Stimulated activated CD8-positive, alpha-beta memory T cell treated with anti-CD3 and anti-CD28 coated beads, Interleukin-2, amount 100 ng/mL, for 1 hour (primary cell): ENCODE results near the gene SMYD5.

ENCODE experiments used
- DNase-seq, 2 donors: peaks; one replicate each; pipeline ENCODE4 v3.0.0-alpha.2; 2020; ENCODE audit warnings: low read depth in 2 of 2

SMYD5 gene

DNA sequence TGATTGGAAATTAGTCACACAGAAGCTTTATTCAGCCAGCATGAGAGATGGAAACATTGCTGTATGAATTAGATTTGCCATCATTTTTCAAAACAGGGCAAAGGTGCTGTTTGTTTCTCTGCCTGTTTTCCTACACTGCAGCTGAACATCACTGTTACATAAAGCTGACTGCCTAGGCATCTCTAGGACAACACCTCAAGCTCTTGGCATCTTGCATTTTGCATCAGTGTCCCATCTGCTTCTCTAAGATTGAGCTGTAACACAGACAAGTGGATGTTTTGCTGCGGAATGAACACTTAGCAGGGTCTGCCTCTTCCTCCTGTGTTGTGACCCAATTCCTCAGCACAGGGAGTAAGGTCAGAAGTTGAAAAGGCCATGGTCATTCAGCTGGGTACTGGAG lies 24.9 kb downstream of the SMYD5 start:
- DNase-seq, result no peak

DNA sequence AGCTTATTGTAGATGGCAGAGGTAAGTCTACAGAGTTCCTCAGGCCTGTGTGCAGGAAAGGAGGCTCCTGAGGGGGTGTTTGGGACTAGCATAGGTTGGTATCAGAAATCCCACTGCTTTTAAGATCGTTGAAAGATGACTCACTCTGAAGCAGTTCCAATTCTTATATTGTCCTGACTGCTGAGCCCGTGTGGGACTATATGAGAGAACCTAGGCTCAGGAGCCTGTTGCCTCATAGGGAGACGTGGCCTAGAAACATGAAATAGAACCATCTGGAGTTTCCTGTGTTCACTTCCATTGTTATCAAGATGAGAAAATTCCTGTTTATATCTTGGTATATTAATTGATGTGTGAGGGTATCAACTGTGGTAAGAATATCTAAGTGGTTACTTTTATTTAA lies 25.7 kb downstream of the SMYD5 start:
- no peak for DNase-seq

DNA sequence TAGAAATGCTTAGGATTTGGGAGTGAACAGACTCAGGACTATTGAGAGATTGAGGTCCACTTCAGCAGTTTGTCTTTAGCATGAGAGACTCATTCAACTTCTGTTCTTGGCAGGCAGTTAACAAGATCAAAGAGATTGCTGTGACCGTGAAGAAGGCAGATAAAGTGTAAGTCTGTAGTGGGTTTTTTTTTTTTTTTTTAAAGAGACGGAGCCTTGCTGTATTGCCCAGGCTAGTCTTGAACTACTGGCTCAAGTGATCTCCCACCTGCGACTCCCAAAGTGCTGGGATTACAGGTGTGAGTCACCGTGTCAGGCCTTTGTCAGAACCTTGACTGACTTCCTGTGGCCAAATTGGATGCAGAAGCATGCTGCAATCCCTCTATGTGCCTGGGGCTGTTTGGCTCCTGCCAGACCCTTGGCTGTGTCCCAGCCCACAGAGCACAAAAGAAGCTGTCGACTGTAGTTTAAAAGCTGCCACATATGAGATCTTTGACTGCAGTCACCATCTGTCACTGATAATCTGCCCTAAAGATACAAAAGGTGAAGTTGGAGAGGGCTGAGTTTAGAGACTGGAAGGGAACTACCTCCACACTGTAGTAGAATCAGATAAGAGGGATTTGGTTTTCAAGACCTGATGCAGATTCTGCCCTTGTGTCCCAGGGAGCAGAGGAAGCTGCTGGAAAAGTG lies 30.0 kb downstream of the SMYD5 start:
- DNase-seq, result no peak

DNA sequence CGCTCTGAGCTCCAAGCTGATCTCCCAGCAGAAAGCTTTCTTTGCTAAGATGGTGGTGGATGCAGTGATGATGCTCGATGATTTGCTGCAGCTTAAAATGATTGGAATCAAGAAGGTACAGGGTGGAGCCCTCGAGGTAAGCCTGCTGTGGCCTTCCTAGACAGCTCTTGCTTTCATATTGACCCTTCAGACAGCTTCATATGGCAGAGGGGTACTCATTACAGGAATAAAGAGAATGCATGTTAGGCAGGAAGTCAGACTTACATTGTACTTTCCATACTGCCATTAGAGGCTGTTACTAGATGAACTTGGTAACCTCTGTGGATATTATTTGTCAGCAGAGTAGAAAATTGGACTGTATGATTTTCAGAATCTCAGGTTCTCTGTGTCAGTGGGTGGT lies 30.5 kb downstream of the SMYD5 start:
- no peak for DNase-seq

DNA sequence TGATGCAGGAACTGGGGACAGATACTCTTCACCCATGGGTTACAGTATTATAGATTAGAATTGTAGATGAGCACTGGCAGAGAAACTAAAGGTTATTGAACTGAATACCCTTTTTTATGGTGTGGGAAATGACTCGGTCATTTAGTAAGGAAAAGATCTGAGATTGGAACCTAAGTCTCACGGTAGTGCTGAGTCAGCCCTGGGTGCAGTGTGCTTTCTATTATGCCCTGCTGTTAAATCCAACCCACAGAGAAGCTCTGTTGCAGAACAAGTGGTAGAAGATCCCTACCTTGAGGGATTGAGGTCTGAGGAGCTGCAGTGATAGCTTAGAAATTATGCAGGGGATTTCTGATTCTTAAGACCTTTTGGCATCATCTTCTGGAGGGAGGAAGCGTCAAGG lies 32.8 kb downstream of the SMYD5 start:
- DNase-seq, result no peak

DNA sequence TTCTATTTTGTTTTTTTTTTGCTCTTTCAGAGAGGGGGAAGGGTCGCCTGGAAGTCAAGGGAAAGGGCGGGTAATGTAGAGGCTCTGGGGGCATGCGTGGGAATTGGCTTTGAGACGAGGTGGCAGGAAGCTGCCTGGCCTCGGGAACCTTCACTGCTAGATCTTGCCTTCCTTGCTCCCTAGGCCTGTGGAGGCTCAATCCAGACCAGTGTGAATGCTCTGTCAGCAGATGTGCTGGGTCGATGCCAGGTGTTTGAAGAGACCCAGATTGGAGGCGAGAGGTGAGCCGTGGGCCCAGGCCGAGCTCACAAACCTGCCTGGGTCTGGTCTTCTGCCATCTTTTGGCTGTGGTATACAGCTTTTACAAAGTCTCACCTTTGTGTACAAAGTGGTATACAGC lies 35.6 kb downstream of the SMYD5 start:
- DNase-seq, result no peak

DNA sequence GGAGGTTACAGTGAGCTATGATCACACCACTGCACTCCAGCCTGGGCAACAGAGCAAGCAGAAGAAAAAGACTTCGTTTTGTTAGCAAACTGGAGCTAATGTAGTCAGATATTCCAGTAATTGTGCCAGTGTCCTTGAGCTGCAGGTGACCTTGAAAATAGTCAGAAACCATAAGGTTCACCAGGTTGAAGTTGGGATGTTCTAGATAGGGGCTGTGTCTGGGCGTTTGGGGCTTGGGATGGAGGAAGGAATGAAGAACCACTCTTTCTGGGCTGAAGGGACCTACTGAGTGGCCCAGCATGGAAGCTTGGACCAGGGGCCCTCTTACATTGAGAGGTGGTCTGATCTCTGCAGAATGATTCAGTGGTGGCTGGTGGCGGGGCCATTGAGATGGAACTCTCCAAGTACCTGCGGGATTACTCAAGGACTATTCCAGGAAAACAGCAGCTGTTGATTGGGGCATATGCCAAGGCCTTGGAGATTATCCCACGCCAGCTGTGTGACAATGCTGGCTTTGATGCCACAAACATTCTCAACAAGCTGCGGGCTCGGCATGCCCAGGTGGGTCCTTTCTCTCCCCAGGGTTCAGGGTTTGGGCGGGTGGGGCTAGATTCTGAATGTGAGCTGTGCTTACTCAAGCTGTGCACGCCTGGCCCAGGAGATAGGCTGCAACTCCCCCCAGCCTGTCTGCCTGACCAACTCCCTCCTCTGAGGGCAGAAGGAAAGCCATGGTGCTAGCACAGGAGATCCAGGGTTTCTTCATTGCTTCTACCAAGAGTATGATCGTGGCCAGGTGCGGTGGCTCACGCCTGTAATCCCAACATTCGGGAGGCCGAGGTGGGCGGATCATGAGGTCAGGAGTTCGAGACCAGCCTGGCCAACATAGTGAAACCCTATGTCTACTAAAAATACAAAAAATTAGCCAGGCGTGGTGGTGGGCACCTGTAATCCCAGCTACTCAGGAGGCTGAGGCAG lies 37.1 kb downstream of the SMYD5 start:
- DNase-seq, result no peak

DNA sequence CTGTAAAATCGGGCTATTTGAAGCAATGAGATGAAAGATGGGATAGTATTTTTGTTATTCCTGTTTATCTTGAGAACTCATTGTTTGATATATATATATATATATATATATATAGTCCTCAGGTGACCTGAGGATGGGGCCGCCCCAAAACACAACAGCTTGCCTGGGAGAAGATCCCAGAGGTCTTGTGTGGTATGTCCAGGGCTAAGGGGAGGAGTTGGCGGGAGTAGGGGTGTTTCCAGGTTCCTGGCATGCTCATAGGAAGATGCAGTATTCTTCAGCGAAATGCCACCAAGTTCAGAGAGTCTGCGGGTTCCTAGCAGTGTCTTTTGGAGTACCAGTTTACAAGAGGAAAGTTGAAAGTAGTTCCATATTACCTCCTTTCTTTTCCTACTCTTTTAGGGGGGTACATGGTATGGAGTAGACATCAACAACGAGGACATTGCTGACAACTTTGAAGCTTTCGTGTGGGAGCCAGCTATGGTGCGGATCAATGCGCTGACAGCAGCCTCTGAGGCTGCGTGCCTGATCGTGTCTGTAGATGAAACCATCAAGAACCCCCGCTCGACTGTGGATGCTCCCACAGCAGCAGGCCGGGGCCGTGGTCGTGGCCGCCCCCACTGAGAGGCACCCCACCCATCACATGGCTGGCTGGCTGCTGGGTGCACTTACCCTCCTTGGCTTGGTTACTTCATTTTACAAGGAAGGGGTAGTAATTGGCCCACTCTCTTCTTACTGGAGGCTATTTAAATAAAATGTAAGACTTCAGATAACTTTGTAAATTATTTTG lies 38.4 kb downstream of the SMYD5 start:
- DNase-seq, result no peak

DNA sequence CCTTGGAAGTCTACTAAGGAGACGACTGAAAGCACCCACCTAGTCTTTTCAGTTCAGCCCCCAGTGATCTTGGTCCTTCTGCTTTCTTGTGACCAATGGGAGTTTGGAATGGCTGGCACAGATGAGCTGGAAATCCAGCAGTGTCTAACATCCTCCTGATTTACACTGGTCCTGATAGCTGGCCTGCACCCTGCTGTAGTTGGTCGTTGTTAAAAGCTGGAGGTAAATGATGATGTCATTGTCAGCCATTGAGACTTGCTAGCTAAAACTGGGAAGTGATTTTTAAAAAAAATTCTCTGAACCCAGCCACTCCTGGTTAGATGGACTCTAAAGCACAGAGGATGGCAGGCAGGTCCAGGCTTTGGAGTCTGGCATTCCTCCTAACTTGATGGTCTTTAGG lies 39.4 kb downstream of the SMYD5 start:
- no peak for DNase-seq

DNA sequence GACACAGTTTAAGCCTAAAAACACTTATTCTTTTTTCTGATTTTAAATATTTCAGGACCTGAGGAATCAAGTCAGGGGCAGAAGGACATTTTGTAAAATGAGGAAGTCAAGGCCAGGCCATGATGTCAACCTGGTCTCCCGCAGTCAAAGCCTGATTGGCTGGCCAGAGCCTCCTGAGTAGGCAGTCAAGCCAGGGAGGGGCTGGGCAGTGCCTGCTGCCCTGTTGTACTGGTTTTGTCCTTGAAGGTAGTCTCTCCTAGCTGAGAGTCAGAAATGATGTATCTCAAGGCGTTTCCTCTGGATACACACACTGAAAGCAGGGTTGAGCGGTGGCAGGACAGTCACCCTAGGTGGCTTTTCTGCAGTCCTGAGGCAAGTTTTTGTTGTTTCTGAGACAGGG lies 39.9 kb downstream of the SMYD5 start:
- no peak for DNase-seq

DNA sequence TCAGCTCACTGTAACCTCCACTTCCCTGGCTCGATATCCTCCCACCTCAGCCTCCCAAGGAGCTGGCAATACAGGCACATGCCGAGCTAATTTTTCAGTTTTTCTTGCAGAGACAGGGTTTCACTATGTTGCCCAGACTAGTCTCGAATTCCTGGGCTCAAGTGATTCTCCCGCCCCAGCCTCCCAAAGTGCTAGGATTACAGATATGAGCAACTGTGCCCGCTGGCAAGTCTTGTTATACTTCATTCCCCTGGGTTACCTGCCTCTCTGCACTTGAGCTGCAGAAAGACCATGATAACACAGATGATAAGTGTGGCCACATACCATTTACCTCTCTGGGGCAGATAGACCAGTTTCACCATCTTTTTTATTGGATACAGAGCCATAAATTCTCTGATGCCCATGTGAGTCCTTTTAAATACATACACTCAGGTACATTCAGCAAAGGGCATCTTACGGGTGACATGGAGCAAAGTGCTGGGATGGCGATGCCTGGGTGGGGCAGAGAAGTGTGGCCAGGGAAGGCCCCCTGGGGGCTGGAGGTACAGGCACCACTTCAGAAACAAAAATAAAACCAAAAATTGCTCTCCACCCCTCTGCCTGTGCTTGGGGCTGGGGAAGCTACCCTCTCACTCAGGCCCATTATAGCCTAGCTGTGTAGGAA lies 40.4 kb downstream of the SMYD5 start:
- DNase-seq, result no peak

DNA sequence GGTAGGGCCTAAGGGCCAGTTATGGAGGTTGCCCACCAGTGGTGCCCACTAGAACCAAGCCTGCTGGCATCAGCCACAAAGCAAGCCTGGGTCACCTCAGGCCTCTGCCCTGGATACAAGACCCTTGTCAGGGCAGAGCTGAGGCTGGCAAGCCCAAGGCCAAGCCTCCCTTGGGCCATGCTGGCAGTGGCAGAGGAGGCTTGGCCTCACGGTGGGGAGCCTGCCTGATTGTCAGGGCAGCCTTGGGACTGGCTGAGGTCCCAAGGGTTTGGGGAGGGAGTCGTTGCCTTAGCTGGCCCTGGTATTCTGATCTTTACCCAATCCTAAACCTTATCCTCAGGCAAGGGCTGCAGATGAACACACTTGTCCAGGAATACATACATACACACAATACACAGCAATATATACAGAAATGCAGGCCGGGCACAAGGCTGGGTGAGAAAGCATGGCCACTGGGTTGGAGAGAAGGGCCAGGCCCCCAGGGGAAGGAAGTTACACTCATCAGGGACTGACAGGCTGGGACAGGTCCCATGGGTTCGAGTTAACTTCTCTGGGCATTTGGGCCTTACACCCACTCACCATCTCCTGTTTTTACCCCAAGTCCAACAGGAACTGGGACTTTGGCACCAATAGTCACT lies 41.1 kb downstream of the SMYD5 start:
- no peak for DNase-seq

DNA sequence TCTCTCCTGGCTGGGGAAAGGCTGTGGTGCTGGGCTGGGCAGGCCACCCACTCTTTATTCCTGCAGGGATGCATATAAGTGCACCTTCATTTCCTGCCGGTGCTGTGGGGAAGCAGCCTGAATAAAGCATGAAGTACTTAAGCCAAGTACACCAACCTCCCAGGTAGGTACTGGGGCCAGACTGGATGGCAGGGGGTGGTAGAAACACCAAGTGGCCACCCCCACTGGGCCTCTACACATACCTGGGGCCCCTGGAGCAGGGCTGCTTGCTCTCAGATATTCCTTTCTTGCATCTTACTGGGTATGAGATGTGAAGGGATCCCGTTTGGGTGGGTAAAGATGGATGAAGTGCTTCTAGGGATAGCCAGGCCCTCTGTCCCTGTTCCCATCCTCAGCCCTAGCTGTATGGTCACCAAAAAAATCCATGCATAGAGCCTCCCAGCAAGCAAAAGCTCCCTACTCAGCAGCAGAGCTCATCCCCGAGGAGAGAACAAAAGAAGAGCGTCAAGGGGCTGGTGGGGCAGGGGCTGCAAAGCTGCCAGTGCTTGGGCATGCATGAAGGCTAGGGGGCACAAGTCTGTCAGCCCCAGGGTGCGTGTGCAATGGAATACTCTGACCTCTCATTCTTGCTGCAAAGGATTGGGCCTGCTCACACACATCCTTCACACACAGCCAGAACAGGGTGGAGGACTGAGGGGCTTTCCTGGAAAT lies 42.0 kb downstream of the SMYD5 start:
- DNase-seq, result no peak

DNA sequence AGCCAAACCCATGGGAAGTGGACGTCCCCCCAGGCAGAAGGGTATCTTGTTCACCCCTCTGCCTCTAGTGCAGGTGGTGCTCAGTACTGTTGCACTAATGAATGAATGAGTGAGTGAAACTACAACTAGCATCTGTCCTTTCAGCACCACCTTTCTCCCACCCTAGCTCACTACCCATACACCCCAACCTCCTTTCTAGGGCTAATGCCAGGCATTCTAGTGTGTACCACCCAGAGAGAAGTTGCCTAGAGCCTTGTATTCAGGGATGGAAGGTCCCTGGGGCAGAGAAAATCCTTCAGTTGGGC lies 42.5 kb downstream of the SMYD5 start:
- DNase-seq, result no peak

DNA sequence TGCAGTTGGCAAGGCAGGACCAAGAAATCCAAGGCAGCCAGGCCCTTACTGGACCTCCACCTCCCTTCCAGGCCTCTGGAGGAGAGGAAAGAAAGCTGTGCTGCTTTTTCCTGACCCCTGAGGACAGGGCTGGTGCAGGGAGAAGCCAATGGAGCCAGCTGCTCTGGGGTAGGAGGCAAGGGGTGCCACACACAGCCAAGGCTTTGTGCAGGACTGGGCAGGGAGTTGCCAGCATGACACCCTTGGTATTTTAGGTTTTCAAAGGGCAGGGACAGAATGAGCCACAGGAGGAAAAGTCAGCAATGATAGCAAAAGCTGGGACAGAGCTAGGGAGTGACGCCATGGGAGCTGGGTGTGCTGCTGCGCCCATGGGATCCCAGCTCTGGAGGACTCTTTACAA lies 43.0 kb downstream of the SMYD5 start:
- no peak for DNase-seq

DNA sequence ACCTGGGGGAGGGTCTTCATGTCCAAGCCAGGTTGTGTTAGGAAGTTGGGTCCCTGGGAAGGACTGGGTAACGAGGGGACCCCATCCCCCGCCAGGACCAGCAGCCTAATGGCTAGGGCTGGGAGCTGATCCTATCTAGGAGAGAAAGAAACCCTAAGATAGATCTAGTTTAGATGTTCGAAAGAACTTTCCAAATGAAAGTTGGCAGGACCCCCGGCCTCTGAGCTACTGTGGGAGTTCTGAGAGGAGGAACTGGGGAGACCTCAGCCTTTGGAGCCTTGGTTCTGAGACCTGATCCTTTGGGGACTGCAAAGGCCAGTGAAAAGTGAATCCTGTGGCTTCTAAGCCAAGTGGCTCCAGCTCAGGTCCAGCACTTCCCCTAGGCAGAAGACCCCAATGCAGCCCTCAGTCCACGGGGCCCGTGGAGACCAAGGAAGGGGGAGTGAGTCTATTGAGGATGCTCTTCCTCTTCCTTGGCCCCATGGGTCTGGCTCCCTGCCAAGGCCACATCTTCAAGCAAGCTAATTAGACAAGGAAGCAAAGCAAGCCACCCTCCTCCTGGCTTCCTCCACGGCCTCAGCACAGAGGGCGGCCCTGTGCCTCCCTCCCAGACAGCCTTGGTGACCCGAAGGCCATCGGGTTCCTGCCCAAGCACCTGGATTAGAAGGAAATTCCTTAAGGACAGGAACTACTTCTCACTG lies 43.5 kb downstream of the SMYD5 start:
- DNase-seq, result no peak

DNA sequence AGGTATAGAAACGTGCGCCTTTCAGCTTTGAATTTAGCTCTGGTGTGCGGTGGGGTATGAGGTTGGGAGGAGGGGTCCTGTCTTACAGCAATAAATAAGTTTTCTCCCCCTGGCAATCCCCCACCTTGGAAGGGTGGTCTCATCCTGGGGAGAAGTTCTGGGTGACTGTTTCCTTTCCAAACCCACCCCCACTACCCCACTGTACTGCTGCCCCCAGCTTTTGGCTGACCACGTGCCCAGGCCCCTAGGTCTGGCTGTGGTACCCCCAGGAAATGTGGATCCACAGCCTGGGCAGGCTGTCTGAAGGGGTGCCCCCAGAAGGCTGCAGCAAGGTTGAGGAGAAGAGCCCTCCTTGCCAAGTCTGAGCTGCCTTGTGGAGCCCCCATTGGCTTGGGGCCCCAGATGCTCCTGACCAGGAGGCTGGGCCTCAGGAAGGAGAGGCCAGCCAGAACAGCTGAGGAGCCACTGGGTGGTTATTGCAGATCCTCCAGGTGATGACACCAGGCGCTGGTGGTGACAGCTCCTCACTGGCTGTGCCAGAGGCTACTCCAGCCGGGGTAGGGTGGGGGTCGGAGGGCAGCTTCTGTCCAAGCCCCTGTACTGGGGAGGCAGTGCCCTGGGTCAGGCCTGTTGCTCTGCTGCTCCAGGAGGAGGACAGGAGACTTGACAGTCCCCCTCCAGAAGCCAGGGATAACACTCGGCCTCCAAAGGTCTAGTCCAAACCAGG lies 44.3 kb downstream of the SMYD5 start:
- no peak for DNase-seq

DNA sequence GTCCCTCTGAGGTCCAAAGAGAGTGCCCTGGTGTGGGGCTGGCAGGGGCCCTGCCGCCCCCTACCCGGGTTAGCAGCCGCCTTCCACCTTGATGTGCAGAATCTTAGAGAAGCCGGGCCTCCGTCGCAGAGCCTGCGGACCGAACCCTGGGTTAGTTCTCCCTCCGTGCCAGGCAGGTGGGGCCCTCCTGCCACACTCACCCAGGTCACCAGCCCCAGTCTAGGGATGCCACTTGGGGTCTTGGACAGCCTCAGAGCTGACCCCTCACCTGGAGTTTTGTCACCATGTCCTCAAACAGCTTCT lies 44.8 kb downstream of the SMYD5 start:
- DNase-seq, result no peak

DNA sequence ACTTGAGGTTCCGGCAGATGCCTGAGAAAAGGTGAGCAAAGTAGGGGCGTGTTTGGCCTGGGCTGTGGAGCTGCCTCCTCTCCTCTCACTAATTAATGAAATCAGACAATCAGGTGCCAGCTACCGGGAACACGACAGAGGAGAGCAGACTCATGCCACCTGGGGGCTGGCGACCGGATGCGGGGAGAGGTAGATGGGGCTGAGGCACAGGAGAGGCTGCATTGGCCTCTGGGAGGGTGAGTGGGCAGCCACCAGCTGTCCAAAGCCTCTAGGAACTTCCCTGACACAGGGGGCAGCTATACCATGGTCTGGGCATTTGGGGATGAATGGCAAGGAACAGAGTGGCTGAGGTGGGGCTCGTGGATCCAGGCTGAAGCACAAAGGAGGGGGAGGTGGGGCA lies 45.2 kb downstream of the SMYD5 start:
- no peak for DNase-seq
